Activated naive CD8-positive, alpha-beta T cell treated with anti-CD3 and anti-CD28 coated beads, Interleukin-2, amount 10 ng/mL, durations not matched to agents 7 days and 5 days (primary cell): ENCODE results near the gene TENT4A. TPM values are rescaled to one million over a fixed set of nuclear protein-coding genes. Genes with fewer than 3 reads are reported as not detected.

ENCODE experiments used
- ATAC-seq: fragments of 150-1000 bp; cut with Tn5 transposase; one replicate; pipeline ENCODE4 v1.10.0; 2021; ENCODE audit warnings: low read depth, moderate library complexity
- POLR2A ChIA-PET: fragments of 350-600 bp; sonication (Branson Sonifier 250); formaldehyde crosslinking; loops from one replicate; lab custom pipeline; 2021; ENCODE audit warnings: antibody characterized with exemption; lab: Charles Lee
- DNase-seq: peaks from one replicate; pipeline ENCODE4 v3.0.0; 2021
- H3K27ac Mint-ChIP-seq: one replicate; pipeline ENCODE4 v1.8.0; 2022; ENCODE audit warnings: mild to moderate bottlenecking, mixed read lengths
- H3K27me3 Mint-ChIP-seq: one replicate; pipeline ENCODE4 v1.8.0; 2022; ENCODE audit warnings: mild to moderate bottlenecking, moderate library complexity, mixed read lengths
- H3K36me3 Mint-ChIP-seq: one replicate; pipeline ENCODE4 v1.8.0; 2021; ENCODE audit warnings: mild to moderate bottlenecking, mixed read lengths
- H3K4me1 Mint-ChIP-seq: one replicate; pipeline ENCODE4 v1.8.0; 2021; ENCODE audit warnings: mixed read lengths
- H3K4me3 Mint-ChIP-seq: one replicate; pipeline ENCODE4 v1.8.0; 2022; ENCODE audit warnings: mild to moderate bottlenecking, moderate library complexity, mixed read lengths
- H3K9me3 Mint-ChIP-seq: one replicate; pipeline ENCODE4 v1.8.0; 2021; ENCODE audit warnings: mixed read lengths
- total RNA-seq, 2 experiments: library from RNA; stranded (reverse); gene quantifications; one replicate each; pipeline ENCODE4 v1.2.3, GENCODE V29; 2021

Gene TENT4A
- total RNA-seq, 2 experiments from 2014 or later: 47.0 to 47.1 TPM

GRCh38 chr5:6715758-6716628 is 2.8 kb downstream of the TENT4A start:
- no peak for DNase-seq
- Mint-ChIP-seq H3K36me3 (peaks cover 19% of the 10 kb centered on the region), H3K9me3 (no peaks in the 10 kb centered on the region), H3K27me3 (peaks cover 2% of the 10 kb centered on the region), H3K27ac (peak overlapping the region; percentile 71), H3K4me1 (peaks cover 54% of the 10 kb centered on the region), H3K4me3 (peak overlapping the region; percentile 89)
- POLR2A ChIA-PET: interaction anchor here (1.4 kb wide), 1 partner anchor 13 kb away, joined by 5 read pairs; no protein-coding TSS in a partner anchor
- ATAC-seq: no peak

- Mint-ChIP-seq H3K4me1 (peaks cover 55% of the 10 kb centered on the region), H3K4me3 (peak overlapping the region; percentile 89), H3K36me3 (peaks cover 19% of the 10 kb centered on the region), H3K27ac (peak overlapping the region; percentile 71), H3K27me3 (no peaks in the 10 kb centered on the region), H3K9me3 (no peaks in the 10 kb centered on the region)
- POLR2A ChIA-PET: interaction anchor here (1.4 kb wide), 1 partner anchor 13 kb away, joined by 5 read pairs; no protein-coding TSS in a partner anchor
- DNase-seq (no peak), ATAC-seq (no peak)
Observed at GRCh38 chr5:6716629-6717149, 3.5 kb downstream of the TENT4A start.

- POLR2A ChIA-PET: interaction anchor here (0.6 kb wide), 1 partner anchor 94 kb away, joined by 5 read pairs; no protein-coding TSS in a partner anchor
- peak overlapping the region; percentile 37 for H3K4me3 Mint-ChIP-seq
- DNase-seq (no peak), ATAC-seq (no peak)
- peaks cover 55% of the 10 kb centered on the region for H3K4me1 Mint-ChIP-seq
- H3K27ac Mint-ChIP-seq: peak overlapping the region; percentile 23
- no peaks in the 10 kb centered on the region for H3K9me3 Mint-ChIP-seq
- no peaks in the 10 kb centered on the region for H3K27me3 Mint-ChIP-seq
- H3K36me3 Mint-ChIP-seq: peaks cover 19% of the 10 kb centered on the region
Observed at GRCh38 chr5:6717247-6717646, 4.0 kb downstream of the TENT4A start.

- ATAC-seq (no peak), DNase-seq (no peak)
- Mint-ChIP-seq H3K9me3 (no peaks in the 10 kb centered on the region), H3K27ac (no peak overlapping the region), H3K36me3 (peaks cover 19% of the 10 kb centered on the region), H3K4me1 (peaks cover 58% of the 10 kb centered on the region), H3K27me3 (no peaks in the 10 kb centered on the region), H3K4me3 (peak overlapping the region; percentile 37)
- POLR2A ChIA-PET: interaction anchor here (0.6 kb wide), 1 partner anchor 95 kb away, joined by 5 read pairs; no protein-coding TSS in a partner anchor
Observed at GRCh38 chr5:6717687-6718086, 4.5 kb downstream of the TENT4A start.

- H3K4me3 Mint-ChIP-seq: peak overlapping the region; percentile 45
- no peaks in the 10 kb centered on the region for H3K9me3 Mint-ChIP-seq
- H3K27ac Mint-ChIP-seq: no peak overlapping the region
- POLR2A ChIA-PET: no interaction called here
- DNase-seq (no peak), ATAC-seq (no peak)
- H3K27me3 Mint-ChIP-seq: no peaks in the 10 kb centered on the region
- H3K4me1 Mint-ChIP-seq: peaks cover 59% of the 10 kb centered on the region
- H3K36me3 Mint-ChIP-seq: peaks cover 19% of the 10 kb centered on the region
Observed at GRCh38 chr5:6718161-6718681, 5.0 kb downstream of the TENT4A start.

GRCh38 chr5:6718718-6719117 is 5.5 kb downstream of the TENT4A start:
- no peaks in the 10 kb centered on the region for H3K9me3 Mint-ChIP-seq
- no peak overlapping the region for H3K4me3 Mint-ChIP-seq
- peaks cover 20% of the 10 kb centered on the region for H3K36me3 Mint-ChIP-seq
- no peak overlapping the region for H3K27ac Mint-ChIP-seq
- no peak for ATAC-seq
- DNase-seq: no peak
- peaks cover 63% of the 10 kb centered on the region for H3K4me1 Mint-ChIP-seq
- no peaks in the 10 kb centered on the region for H3K27me3 Mint-ChIP-seq
- POLR2A ChIA-PET: no interaction called here

GRCh38 chr5:6719417-6719816 is 6.2 kb downstream of the TENT4A start:
- peak overlapping the region; percentile 41 for H3K27ac Mint-ChIP-seq

GRCh38 chr5:6719896-6720560 is 6.8 kb downstream of the TENT4A start:
- Mint-ChIP-seq H3K27me3 (no peaks in the 10 kb centered on the region), H3K27ac (peak overlapping the region; percentile 4), H3K9me3 (no peaks in the 10 kb centered on the region), H3K36me3 (peaks cover 24% of the 10 kb centered on the region), H3K4me3 (no peak overlapping the region), H3K4me1 (peaks cover 70% of the 10 kb centered on the region)
- POLR2A ChIA-PET: no interaction called here
- DNase-seq: no peak
- no peak for ATAC-seq

More at GRCh38 chr5:6719417-6719816, 6.2 kb downstream of the TENT4A start:
- POLR2A ChIA-PET: no interaction called here
- DNase-seq (no peak), ATAC-seq (no peak)
- no peak overlapping the region for H3K4me3 Mint-ChIP-seq
- no peaks in the 10 kb centered on the region for H3K9me3 Mint-ChIP-seq
- peaks cover 24% of the 10 kb centered on the region for H3K36me3 Mint-ChIP-seq
- no peaks in the 10 kb centered on the region for H3K27me3 Mint-ChIP-seq
- H3K4me1 Mint-ChIP-seq: peaks cover 70% of the 10 kb centered on the region

- Mint-ChIP-seq H3K27me3 (no peaks in the 10 kb centered on the region), H3K27ac (no peak overlapping the region), H3K9me3 (no peaks in the 10 kb centered on the region), H3K4me3 (no peak overlapping the region), H3K4me1 (peaks cover 69% of the 10 kb centered on the region), H3K36me3 (peaks cover 22% of the 10 kb centered on the region)
- POLR2A ChIA-PET: no interaction called here
- ATAC-seq (no peak), DNase-seq (no peak)
Observed at GRCh38 chr5:6720561-6720921, 7.3 kb downstream of the TENT4A start.

- Mint-ChIP-seq H3K27ac (peak overlapping the region; percentile 80), H3K4me3 (peak overlapping the region; percentile 69), H3K36me3 (peaks cover 19% of the 10 kb centered on the region), H3K27me3 (no peaks in the 10 kb centered on the region), H3K9me3 (no peaks in the 10 kb centered on the region), H3K4me1 (peaks cover 65% of the 10 kb centered on the region)
- POLR2A ChIA-PET: interaction anchor here (1.0 kb wide), 1 partner anchor 8 kb away, joined by 3 read pairs; the partner anchor contains the start of gene TENT4A
- ATAC-seq (no peak), DNase-seq (no peak)
Observed at GRCh38 chr5:6721442-6721841, 8.2 kb downstream of the TENT4A start.

GRCh38 chr5:6722015-6722414 is 8.8 kb downstream of the TENT4A start:
- H3K4me1 Mint-ChIP-seq: peaks cover 63% of the 10 kb centered on the region
- no peak for ATAC-seq
- POLR2A ChIA-PET: interaction anchor here (0.7 to 1.0 kb wide), 3 partner anchors 9 to 88 kb away, joined by 3 to 7 read pairs (median 5); partner anchors contain the start of gene TENT4A

GRCh38 chr5:6723122-6723815 is 10.0 kb downstream of the TENT4A start:
- ATAC-seq: no peak
- peaks cover 62% of the 10 kb centered on the region for H3K4me1 Mint-ChIP-seq
- peaks cover 12% of the 10 kb centered on the region for H3K36me3 Mint-ChIP-seq
- no peak for DNase-seq
- POLR2A ChIA-PET: no interaction called here
- H3K9me3 Mint-ChIP-seq: no peaks in the 10 kb centered on the region
- H3K4me3 Mint-ChIP-seq: no peak overlapping the region
- H3K27ac Mint-ChIP-seq: peak overlapping the region; percentile 2
- H3K27me3 Mint-ChIP-seq: no peaks in the 10 kb centered on the region

More at GRCh38 chr5:6722015-6722414, 8.8 kb downstream of the TENT4A start:
- peak overlapping the region; percentile 69 for H3K4me3 Mint-ChIP-seq
- H3K9me3 Mint-ChIP-seq: no peaks in the 10 kb centered on the region
- no peaks in the 10 kb centered on the region for H3K27me3 Mint-ChIP-seq
- no peak for DNase-seq
- H3K27ac Mint-ChIP-seq: peak overlapping the region; percentile 80
- H3K36me3 Mint-ChIP-seq: peaks cover 15% of the 10 kb centered on the region
